Endodermal cell (in vitro differentiated cells): Measurements from ENCODE around the gene CPLANE2. TPM values are rescaled to one million over a fixed set of nuclear protein-coding genes. Genes with fewer than 3 reads are reported as not detected.

ENCODE experiments used
- DNase-seq: peaks from one replicate; pipeline ENCODE4 v3.0.0-alpha.2; 2017
- H3K27ac ChIP-seq: 2 replicates; pipeline ENCODE4 v1.5.1; 2013; ENCODE audit warnings: mild to moderate bottlenecking, low read depth, low read length, moderate library complexity
- H3K27me3 ChIP-seq: 2 replicates; pipeline ENCODE4 v1.6.1; 2013; ENCODE audit warnings: mild to moderate bottlenecking, low read length, moderate library complexity; ENCODE audit not compliant: insufficient read depth, control insufficient read depth, poor library complexity, severe bottlenecking
- H3K36me3 ChIP-seq: 2 replicates; pipeline ENCODE4 v1.7.0; 2013; ENCODE audit warnings: mild to moderate bottlenecking, low read length, moderate library complexity; ENCODE audit not compliant: control insufficient read depth, insufficient read depth
- H3K4me1 ChIP-seq: one replicate; pipeline ENCODE4 v1.7.0; 2013; ENCODE audit warnings: low read length; ENCODE audit not compliant: control insufficient read depth, insufficient read depth
- H3K4me3 ChIP-seq: 2 replicates; pipeline ENCODE4 v1.5.1; 2013; ENCODE audit warnings: mild to moderate bottlenecking, low read length, moderate library complexity
- H3K9ac ChIP-seq: 2 replicates; pipeline ENCODE4 v1.6.1; 2013; ENCODE audit warnings: mild to moderate bottlenecking, low read length, moderate library complexity; ENCODE audit not compliant: poor library complexity, severe bottlenecking; ENCODE audit errors: extremely low read depth
- H3K9me3 ChIP-seq: 2 replicates; pipeline ENCODE4 v1.6.1; 2013; ENCODE audit warnings: mild to moderate bottlenecking, low read length, moderate library complexity; ENCODE audit not compliant: control insufficient read depth
- H3K27ac Mint-ChIP-seq: 2 replicates; pipeline ENCODE4 v1.8.0; 2020; ENCODE audit warnings: mixed read lengths
- H3K27me3 Mint-ChIP-seq: 2 replicates; pipeline ENCODE4 v1.8.0; 2021; ENCODE audit warnings: mild to moderate bottlenecking, mixed read lengths; ENCODE audit not compliant: insufficient read depth
- H3K36me3 Mint-ChIP-seq: 2 replicates; pipeline ENCODE4 v1.8.0; 2020; ENCODE audit warnings: low read depth, mixed read lengths
- H3K4me1 Mint-ChIP-seq: 2 replicates; pipeline ENCODE4 v1.8.0; 2020; ENCODE audit warnings: mixed read lengths
- H3K4me3 Mint-ChIP-seq: 2 replicates; pipeline ENCODE4 v1.8.0; 2020; ENCODE audit warnings: mild to moderate bottlenecking, moderate library complexity, mixed read lengths
- H3K9me3 Mint-ChIP-seq: 2 replicates; pipeline ENCODE4 v1.8.0; 2020; ENCODE audit warnings: mild to moderate bottlenecking, mixed read lengths
- WGBS, 2 experiments: methylation state at CpG; one replicate each; pipeline versions ENCODE4 v1.1.5 to v1.1.7; 2013; ENCODE audit warnings: missing lambda C conversion rate in 2 of 2, mixed read lengths in 1 of 2; ENCODE audit not compliant: insufficient coverage in 1 of 2, insufficient read length in 1 of 2; 5-methylcytosine and 5-hydroxymethylcytosine counted together
- total RNA-seq, 2 donors: library from RNA; stranded (reverse); fragmentation: NEBNext Ultra II Directional in 1 of 2; extraction: Animal tissue kit (Norgen Biotek cat#: 25700) in 1 of 2; gene quantifications; 2 replicates in 1 of 2; 3 replicates in 1 of 2; pipeline ENCODE4 v1.2.1, GENCODE V29; 2021
- TF ChIP-seq, protein P1 (sequence below): fragments of 200-600 bp; sonication (generic); conservative IDR thresholded peaks from 2 replicates; pipeline ENCODE4 v1.5.0; 2021; ENCODE audit warnings: antibody characterized with exemption, mild to moderate bottlenecking

Gene CPLANE2
- total RNA-seq, 2 donors from 2014 or later = 9.6 to 10.3 TPM

DNA sequence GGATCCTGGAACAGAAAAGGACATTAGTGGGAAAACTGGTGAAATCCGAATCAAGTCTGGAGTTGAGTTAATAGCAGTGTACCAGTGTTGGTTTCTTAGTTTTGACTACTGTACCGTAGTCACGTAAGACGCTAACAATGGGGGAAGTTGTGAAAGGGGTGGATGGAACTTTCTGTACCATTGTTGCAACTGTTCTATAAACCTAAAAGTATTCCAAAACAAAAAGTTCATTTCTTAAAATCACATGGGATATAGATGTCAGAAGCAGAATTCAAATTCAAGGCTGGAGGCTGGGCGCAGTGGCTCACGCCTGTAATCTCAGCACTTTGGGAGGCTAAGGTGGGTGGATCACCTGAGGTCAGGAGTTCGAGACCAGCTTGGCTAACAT, 41.5 kb downstream of the CPLANE2 start:
- DNase-seq = no peak
- TF ChIP-seq, protein P1, sequence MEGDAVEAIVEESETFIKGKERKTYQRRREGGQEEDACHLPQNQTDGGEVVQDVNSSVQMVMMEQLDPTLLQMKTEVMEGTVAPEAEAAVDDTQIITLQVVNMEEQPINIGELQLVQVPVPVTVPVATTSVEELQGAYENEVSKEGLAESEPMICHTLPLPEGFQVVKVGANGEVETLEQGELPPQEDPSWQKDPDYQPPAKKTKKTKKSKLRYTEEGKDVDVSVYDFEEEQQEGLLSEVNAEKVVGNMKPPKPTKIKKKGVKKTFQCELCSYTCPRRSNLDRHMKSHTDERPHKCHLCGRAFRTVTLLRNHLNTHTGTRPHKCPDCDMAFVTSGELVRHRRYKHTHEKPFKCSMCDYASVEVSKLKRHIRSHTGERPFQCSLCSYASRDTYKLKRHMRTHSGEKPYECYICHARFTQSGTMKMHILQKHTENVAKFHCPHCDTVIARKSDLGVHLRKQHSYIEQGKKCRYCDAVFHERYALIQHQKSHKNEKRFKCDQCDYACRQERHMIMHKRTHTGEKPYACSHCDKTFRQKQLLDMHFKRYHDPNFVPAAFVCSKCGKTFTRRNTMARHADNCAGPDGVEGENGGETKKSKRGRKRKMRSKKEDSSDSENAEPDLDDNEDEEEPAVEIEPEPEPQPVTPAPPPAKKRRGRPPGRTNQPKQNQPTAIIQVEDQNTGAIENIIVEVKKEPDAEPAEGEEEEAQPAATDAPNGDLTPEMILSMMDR = no peak
- H3K36me3 ChIP-seq = no peaks in the 10 kb centered on the region
- no peaks in the 10 kb centered on the region for H3K27me3 ChIP-seq
- no peak overlapping the region for H3K9ac ChIP-seq
- no peak overlapping the region for H3K27ac ChIP-seq
- no peaks in the 10 kb centered on the region for H3K9me3 ChIP-seq
- no peak overlapping the region for H3K27ac Mint-ChIP-seq
- no peaks in the 10 kb centered on the region for H3K27me3 Mint-ChIP-seq
- no peak overlapping the region for H3K4me3 ChIP-seq
- H3K36me3 Mint-ChIP-seq = peaks cover 3% of the 10 kb centered on the region
- no peak overlapping the region for H3K4me3 Mint-ChIP-seq
- no peaks in the 10 kb centered on the region for H3K9me3 Mint-ChIP-seq
- H3K4me1 ChIP-seq = no peaks in the 10 kb centered on the region
- 91 to 100% methylated on average over 3 to 7 of the region's 7 CpGs for WGBS, 2 experiments
- H3K4me1 Mint-ChIP-seq = no peaks in the 10 kb centered on the region

DNA sequence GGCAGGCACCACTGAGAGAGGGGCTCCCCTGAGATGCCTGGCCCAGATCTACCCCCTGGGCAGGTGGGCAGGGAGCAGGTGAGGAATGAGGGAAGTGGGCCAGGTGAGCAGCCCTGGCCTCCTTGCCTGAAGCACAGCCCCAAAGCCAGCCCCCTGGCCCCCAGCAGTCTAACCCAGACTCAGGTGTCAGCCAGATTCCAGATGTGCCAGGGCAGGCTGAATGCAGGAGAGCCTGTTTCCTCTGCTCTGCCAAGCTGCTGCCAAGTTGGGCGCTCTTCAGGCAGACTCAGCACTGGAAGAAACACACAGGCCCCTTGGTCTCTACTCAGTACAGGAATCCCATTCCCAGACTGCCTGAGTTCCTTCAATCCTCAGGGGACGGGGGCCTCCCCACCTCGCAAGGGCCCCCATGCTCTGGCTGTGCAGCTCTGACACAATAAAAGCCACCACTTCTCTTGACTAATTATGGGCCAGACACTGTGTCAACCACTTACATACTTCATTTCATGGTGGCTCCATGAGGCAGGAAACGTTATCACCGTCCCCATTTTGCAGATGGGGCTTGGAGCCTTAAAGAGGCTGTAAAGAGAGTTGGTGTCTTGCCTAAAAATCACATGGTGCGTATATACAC, 45.0 kb downstream of the CPLANE2 start:
- no peaks in the 10 kb centered on the region for H3K9me3 Mint-ChIP-seq
- no peak overlapping the region for H3K27ac ChIP-seq
- WGBS, 2 experiments = 92 to 95% methylated on average over 4 to 5 of the region's 6 CpGs

DNA sequence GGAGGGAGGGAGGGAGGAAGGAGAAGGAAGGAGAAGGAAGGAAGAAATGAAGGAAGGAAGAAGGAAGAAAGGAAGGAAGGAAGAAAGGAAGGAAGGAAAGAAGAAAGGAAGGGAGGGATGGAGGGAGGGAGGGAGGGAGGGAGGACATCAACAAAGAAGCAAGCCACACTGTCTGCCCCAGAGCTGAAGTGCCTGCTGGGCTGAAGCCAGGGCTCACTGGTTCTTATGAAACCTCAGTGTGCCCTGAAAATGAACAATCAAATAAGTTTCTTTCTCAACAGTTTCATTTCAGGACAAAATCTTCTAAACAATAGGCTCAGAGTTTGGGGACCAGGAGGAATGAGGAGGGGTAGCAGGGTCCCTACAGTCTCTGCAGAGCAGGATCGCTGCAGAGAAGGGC, 45.7 kb downstream of the CPLANE2 start:
- Mint-ChIP-seq H3K27me3 (peaks cover 3% of the 10 kb centered on the region), H3K4me3 (no peak overlapping the region), H3K36me3 (no peaks in the 10 kb centered on the region), H3K9me3 (no peaks in the 10 kb centered on the region), H3K4me1 (no peaks in the 10 kb centered on the region), H3K27ac (no peak overlapping the region)
- Histone ChIP-seq H3K9me3 (no peaks in the 10 kb centered on the region), H3K27me3 (no peaks in the 10 kb centered on the region), H3K4me1 (no peaks in the 10 kb centered on the region), H3K36me3 (no peaks in the 10 kb centered on the region), H3K4me3 (no peak overlapping the region), H3K27ac (no peak overlapping the region), H3K9ac (no peak overlapping the region)
- DNase-seq = no peak
- TF ChIP-seq, protein P1 = no peak
- WGBS, 2 experiments = 94% methylated on average over 1 of the region's 1 CpG; no CpG with 5 or more reads in 1 of the 2 experiments

More for the DNA sequence above, 45.0 kb downstream of the CPLANE2 start:
- DNase-seq = no peak
- Mint-ChIP-seq H3K4me3 (no peak overlapping the region), H3K36me3 (no peaks in the 10 kb centered on the region), H3K4me1 (no peaks in the 10 kb centered on the region), H3K27ac (no peak overlapping the region), H3K27me3 (peaks cover 3% of the 10 kb centered on the region)
- Histone ChIP-seq H3K9me3 (no peaks in the 10 kb centered on the region), H3K4me3 (no peak overlapping the region), H3K27me3 (no peaks in the 10 kb centered on the region), H3K36me3 (no peaks in the 10 kb centered on the region), H3K9ac (no peak overlapping the region), H3K4me1 (no peaks in the 10 kb centered on the region)
- TF ChIP-seq, protein P1 = no peak
